ENCODE results near the gene AUH. TPM values are rescaled to one million over a fixed set of nuclear protein-coding genes. Genes with fewer than 3 reads are reported as not detected.
A peak's percentile ranks its signal among the peaks of the same experiment; 100 is the strongest.

The AUH gene
- total and polyA plus RNA-seq, 8 donors, result 13.6 to 33.7 (median 23.0) TPM

GRCh38 chr9:91321691-91322090 is 40.0 kb downstream of the AUH start:
- no peaks in the 10 kb centered on the region for H3K27me3 ChIP-seq
- no peak overlapping the region for H3K4me3 ChIP-seq
- H3K27ac ChIP-seq, result no peak overlapping the region
- DNase-seq, result no peak
- no peak for ATAC-seq
- no peaks in the 10 kb centered on the region for H3K36me3 ChIP-seq
- no peak for TF ChIP-seq CTCF (IDR thresholded peaks at IDR 0.05)
- H3K4me1 ChIP-seq, result no peaks in the 10 kb centered on the region
- H3K9me3 ChIP-seq, result no peaks in the 10 kb centered on the region
- intact Hi-C loops (cut with DNase I), result no loop called here

GRCh38 chr9:91320299-91320698 is 41.4 kb downstream of the AUH start:
- H3K9me3 ChIP-seq, result no peaks in the 10 kb centered on the region
- H3K4me3 ChIP-seq, result no peak overlapping the region
- no peak for DNase-seq
- no peaks in the 10 kb centered on the region for H3K36me3 ChIP-seq
- intact Hi-C loops (cut with DNase I), result no loop called here
- no peak for TF ChIP-seq CTCF (IDR thresholded peaks at IDR 0.05)
- H3K27ac ChIP-seq, result no peak overlapping the region
- no peaks in the 10 kb centered on the region for H3K27me3 ChIP-seq
- H3K4me1 ChIP-seq, result no peaks in the 10 kb centered on the region
- no peak for ATAC-seq

- ATAC-seq (no peak), DNase-seq (no peak)
- no peak overlapping the region for H3K27ac ChIP-seq
- no peaks in the 10 kb centered on the region for H3K36me3 ChIP-seq
- no peak for TF ChIP-seq CTCF (IDR thresholded peaks at IDR 0.05)
- H3K9me3 ChIP-seq, result no peaks in the 10 kb centered on the region
- no peaks in the 10 kb centered on the region for H3K4me1 ChIP-seq
- intact Hi-C loops (cut with DNase I), result no loop called here
- no peak overlapping the region for H3K4me3 ChIP-seq
- no peaks in the 10 kb centered on the region for H3K27me3 ChIP-seq
These were observed 45.6 kb downstream of the AUH start for GRCh38 chr9:91316093-91316492.

GRCh38 chr9:91315191-91315590 is 46.5 kb downstream of the AUH start:
- H3K9me3 ChIP-seq, result no peaks in the 10 kb centered on the region
- ATAC-seq, result peak; percentile 33
- no peak overlapping the region for H3K27ac ChIP-seq
- H3K4me3 ChIP-seq, result no peak overlapping the region
- no peak for TF ChIP-seq CTCF (IDR thresholded peaks at IDR 0.05)
- no peaks in the 10 kb centered on the region for H3K36me3 ChIP-seq
- no peaks in the 10 kb centered on the region for H3K4me1 ChIP-seq
- peak in 1 of 4 donors; percentile 72 for DNase-seq
- no peaks in the 10 kb centered on the region for H3K27me3 ChIP-seq
- intact Hi-C loops (cut with DNase I), result no loop called here

- DNase-seq, result peak in 1 of 4 donors; percentile 67
- no peaks in the 10 kb centered on the region for H3K27me3 ChIP-seq
- ATAC-seq, result peak; percentile 79
- H3K4me3 ChIP-seq, result no peak overlapping the region
- no peaks in the 10 kb centered on the region for H3K36me3 ChIP-seq
- TF ChIP-seq CTCF (IDR thresholded peaks at IDR 0.05), result no peak
- no peak overlapping the region for H3K27ac ChIP-seq
- intact Hi-C loops (cut with DNase I), result no loop called here
- H3K9me3 ChIP-seq, result no peaks in the 10 kb centered on the region
- H3K4me1 ChIP-seq, result no peaks in the 10 kb centered on the region
These were observed 48.9 kb downstream of the AUH start for GRCh38 chr9:91312717-91313325.
